Right lung (tissue), 5 donors: ENCODE results near the gene EMD. TPM values are rescaled to one million over a fixed set of nuclear protein-coding genes. Genes with fewer than 3 reads are reported as not detected.
"Not testable (repeated sequence)": the region's sequence is repeated elsewhere in the genome, so short reads cannot be mapped to it uniquely, and the experiment has no call there.

Experiments
- DNase-seq, 2 donors: peaks; one replicate each; pipeline ENCODE4 v3.0.0-alpha.2; 2013
- polyA plus RNA-seq, 5 donors: library from polyadenylated mRNA; unstranded; fragments of 120-200 nt; gene quantifications; one replicate each; pipeline versions ENCODE4 v1.2.1 to v1.2.3, GENCODE V29; 2013; ENCODE audit warnings: inconsistent platforms in 1 of 5, low replicate concordance in 1 of 5; ENCODE audit not compliant: insufficient read length in 5 of 5, insufficient read depth in 1 of 5

The EMD gene
- polyA plus RNA-seq, 5 donors, result 52.8 to 84.2 (median 63.9) TPM

GRCh38 chrX:154370300-154371016 lies 8.6 kb upstream of the EMD start:
- DNase-seq, result no peak

GRCh38 chrX:154371017-154371788 lies 7.9 kb upstream of the EMD start:
- DNase-seq, result peak; percentile 90 to 92

DNA sequence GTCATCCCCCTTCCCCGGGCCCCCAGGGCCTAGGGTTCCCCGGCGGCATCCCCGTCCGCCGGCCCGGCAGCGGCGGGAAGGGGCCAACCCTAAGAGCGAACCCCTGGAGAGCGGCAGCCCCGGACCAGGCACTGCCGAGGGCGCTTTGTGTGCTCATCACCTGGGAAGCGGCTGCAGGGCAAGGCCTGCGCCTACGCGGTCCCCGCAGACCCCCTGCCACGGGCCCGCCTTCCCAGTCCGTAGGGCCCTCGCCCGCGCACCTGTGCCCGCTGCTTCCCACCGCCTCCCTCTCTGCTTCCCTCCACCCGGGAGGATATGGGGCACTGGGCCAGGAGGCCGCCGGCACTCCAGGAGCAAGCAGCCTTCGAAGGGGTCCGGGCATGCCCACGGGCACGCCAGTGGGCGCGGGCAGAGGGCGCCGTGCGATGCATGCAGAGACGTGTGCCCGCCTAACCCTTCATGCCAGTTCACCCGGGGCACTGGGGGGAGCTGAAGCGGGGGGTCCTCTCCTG lies 7.2 kb upstream of the EMD start:
- DNase-seq, result no peak

- no peak for DNase-seq
Observed at GRCh38 chrX:154372612-154373022, 6.5 kb upstream of the EMD start.

DNA sequence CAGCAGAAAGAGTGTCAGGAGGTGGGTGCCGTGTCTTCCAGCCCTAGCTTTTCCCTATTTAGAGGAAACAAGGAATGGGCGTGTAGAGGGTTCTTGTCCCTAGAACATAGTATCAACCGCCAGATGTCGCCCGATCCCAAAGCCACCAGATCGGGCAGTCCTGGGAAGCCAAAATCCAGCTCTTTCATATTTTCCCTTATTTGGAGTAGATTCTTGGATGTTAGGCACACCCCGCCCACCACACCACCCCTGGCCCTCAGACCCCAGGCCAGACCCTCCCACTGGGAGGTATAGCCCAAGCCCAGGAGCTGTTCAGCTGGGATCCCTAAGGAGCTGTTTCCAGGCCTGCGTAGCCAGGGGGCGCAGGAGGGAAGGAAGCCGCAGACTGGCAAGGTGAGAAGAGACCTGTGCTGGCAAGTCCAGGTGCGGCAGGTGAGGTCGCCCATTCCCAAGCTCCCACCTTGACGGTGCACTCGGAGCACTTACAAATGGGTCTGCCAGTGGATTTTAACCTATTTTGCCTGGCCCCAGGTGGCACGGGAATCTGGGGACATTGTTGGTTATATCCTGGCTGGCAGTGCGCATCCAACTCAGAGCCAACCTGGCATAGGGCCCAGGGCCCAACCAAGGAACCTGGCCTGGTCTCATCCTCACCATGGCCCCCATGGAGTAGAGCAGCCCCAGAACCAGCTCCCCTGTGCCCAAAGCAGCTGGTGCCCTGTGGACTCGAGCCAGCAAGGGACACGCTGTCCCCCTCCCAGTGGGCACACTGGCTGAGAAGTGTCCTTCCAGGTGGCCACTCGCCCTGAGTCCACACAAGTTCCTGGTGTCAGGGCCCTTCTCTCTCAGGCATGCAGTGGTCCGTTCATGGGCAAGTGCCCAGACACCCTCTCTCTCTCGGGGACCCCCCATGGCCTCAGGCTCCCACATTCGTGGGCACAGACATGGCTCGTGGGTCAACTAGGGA lies 5.5 kb upstream of the EMD start:
- DNase-seq, result peak; percentile 71 to 77

- DNase-seq, result no peak
Observed at GRCh38 chrX:154374313-154375155, 4.6 kb upstream of the EMD start, which contains the start of gene FLNA. Gene FLNA, minus strand, starts transcription at chrX:154374634. Its CDS starts 3,389 bp downstream, at chrX:154371245.

DNA sequence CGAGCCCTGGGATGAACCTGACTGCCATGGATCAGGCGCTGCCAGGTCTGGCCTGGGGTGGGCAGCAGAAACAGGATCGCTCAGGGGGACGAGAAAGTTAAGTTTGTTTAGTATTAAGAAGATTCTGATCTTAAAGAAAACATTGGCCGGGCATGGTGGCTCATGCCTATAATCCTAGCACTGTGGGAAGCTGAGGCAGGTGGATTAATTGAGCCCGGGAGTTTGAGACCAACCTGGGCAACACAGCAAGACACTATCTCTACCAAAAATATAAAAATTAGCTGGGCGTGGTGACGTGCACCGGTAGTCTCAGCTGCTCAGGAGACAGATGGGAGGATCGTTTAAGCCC lies 4.0 kb upstream of the EMD start:
- no peak for DNase-seq

DNA sequence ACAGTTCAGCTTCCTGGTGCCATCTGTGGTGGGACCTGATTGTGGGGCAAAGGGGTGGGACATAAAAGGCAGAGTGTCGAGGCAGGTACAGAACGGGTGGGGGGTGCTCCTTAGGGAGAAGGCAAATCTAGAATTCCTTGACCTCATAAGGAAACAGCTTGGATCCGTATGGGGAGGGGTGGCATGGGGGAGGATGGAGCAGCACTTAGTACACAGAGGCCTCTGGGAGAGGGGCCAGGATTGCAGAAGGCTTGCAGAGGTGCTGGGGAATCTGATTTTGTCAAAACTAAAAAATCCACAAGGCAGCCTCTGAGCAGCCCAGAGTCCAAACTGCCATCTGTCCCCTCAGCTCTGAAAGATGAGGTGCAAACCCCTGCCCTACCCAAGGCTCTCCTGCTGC lies 2.3 kb upstream of the EMD start:
- DNase-seq, result no peak

DNA sequence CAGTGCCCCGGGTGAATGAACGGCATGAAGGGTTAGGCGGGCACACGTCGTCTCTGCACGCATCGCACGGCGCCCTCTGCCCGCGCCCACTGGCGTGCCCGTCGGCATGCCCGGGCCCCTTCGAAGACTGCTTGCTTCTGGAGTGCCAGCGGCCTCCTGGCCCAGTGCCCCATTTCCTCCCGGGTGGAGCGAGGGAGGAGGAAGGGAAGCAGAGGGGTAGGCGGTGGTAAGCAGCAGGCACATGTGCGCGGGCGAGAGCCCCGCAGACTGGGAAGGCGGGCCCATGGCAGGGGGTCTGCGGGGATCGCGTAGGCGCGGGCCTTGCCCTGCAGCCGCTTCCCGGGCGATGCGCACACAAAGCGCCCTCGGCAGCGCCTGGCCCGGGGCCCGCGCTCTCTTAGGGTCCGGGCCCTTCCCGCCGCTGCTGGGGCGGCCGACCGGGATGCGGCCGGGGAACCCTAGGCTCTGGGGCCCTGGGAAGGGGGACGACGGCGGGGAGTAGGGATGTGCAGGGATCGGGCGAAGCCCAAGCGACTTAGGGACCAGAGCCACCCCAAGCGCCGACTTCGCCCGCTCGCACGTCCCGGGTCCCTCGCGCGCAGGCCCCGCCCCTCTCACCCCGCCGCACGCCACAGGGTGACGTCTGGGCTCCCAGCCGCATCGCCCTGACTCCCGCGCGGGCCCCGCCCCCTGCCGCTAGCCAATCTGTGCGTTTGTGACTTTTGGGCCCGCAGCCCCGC lies 866 bp upstream of the EMD start:
- DNase-seq, result peak in 1 of 2 donors; percentile 67

DNA sequence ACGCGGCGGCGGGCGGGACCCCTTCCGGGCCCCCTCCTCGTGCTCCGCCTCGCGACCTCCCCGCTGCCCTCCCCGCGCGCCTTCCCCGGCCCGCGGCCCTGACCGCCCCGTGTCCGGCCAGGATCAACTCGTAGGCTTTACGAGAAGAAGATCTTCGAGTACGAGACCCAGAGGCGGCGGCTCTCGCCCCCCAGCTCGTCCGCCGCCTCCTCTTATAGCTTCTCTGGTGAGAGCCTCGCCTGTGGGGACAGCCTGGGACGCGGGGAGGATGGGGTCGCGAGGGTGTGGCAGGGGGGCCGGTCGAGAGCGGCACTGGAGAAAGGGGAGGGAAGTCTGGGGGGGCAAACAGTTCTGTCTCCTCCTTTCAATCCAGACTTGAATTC lies 465 bp downstream of the EMD start:
- no peak for DNase-seq

DNA sequence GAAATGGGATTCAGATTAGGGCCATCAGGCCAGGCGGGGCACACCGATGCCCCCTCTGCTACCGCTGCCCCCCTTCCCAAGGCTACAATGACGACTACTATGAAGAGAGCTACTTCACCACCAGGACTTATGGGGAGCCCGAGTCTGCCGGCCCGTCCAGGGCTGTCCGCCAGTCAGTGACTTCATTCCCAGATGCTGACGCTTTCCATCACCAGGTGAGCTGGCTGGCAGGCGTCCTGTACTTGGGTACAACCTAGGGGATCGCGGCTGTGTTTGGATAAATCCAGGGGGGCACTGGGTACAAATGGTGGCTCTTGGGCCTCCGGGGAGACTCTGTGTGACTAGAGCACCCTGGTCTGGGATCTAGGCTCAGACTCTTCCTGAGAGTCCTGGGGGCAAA lies 1.1 kb downstream of the EMD start:
- DNase-seq, result no peak

GRCh38 chrX:154380787-154381186 lies 1.7 kb downstream of the EMD start:
- no peak for DNase-seq

DNA sequence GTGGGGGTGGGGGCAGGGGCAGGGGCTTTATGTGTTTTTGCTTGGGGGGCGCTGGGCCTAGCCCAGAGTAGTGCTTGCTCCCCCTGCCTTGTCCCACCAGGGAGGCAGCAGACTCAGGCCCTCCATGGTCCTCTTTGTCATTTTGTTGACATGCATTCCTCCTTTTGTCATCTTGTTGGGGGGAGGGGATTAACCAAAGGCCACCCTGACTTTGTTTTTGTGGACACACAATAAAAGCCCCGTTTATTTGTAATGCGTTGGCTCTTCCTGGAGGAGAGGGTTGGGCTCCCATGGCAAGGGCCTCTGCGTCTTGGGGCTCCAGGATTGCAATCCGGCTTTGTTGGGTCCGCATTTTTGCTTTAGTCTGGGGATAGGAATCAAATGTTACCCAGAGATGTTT lies 2.2 kb downstream of the EMD start:
- DNase-seq, result no peak

DNA sequence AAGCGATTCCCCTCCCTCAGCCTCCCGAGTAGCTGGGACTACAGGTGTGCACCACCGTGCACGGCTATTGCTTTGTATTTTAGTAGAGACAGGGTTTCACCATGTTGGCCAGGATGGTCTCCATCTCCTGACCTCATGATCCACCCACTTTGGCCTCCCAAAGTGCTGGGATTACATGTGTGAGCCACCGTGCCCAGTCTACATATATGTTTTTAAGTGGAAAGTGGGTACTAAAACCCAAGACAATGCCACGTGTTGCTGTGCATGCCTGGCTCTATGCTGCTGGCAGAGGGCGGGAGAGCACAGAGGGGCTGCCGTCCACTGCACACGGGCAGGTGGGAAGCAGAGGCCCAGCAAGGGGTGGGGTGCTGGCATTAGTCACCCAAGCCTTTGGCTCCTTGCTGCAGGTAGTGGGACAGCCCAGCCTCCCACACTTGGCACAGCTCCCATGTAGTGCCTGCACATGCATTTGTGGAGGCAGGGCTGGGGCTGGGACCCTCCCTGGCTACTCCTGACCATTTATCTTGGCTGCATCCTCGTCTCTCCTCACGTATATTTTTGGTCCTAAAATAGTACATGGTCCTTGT lies 3.5 kb downstream of the EMD start:
- DNase-seq, result no peak

- DNase-seq, result no peak
Observed at GRCh38 chrX:154383359-154384283, 4.5 kb downstream of the EMD start.

- DNase-seq, result no peak
Observed at GRCh38 chrX:154384284-154384892, 5.3 kb downstream of the EMD start.

DNA sequence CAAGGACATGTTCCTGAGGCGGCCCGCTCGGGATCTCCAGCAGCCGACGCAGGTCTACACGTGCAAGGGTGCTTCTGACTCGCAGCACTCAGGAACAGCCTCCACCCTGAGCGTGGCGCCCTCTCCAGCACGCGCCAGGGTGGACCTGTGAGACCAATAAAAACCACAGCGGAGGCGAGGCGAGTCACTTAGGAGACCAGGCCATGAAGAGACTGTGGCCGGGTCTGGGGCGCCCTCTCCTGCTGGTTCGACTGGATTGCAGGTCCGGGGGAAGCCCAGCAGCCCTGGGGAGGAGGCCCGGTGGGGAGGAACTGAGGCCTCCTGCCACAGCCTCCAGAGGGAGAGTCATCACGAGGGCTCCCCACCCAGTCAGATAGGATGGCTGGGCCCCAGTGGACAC lies 9.0 kb downstream of the EMD start:
- not testable (repeated sequence) for DNase-seq

GRCh38 chrX:154388649-154389048 lies 9.6 kb downstream of the EMD start:
- DNase-seq, result not testable (repeated sequence)
